Neuron (in vitro differentiated cells): ENCODE measurements around the gene KDM8.

Experiments
- H2AFZ ChIP-seq: one replicate; pipeline ENCODE4 v1.6.1; 2013; ENCODE audit warnings: low read depth, mild to moderate bottlenecking, inconsistent platforms, low read length, moderate library complexity
- H3K27me3 ChIP-seq: one replicate; pipeline ENCODE4 v1.6.1; 2013; ENCODE audit warnings: low read length; ENCODE audit not compliant: insufficient read depth
- H3K36me3 ChIP-seq: one replicate; pipeline ENCODE4 v1.6.1; 2013; ENCODE audit warnings: low read length; ENCODE audit not compliant: insufficient read depth
- H3K4me1 ChIP-seq: one replicate; pipeline ENCODE4 v1.6.1; 2013; ENCODE audit warnings: low read length; ENCODE audit not compliant: insufficient read depth
- H3K4me3 ChIP-seq: 2 replicates; pipeline ENCODE4 v1.5.1; 2013; ENCODE audit warnings: mild to moderate bottlenecking, low read length, moderate library complexity
- H3K9me3 ChIP-seq: one replicate; pipeline ENCODE4 v1.6.1; 2013; ENCODE audit warnings: low read length

The KDM8 gene

DNA sequence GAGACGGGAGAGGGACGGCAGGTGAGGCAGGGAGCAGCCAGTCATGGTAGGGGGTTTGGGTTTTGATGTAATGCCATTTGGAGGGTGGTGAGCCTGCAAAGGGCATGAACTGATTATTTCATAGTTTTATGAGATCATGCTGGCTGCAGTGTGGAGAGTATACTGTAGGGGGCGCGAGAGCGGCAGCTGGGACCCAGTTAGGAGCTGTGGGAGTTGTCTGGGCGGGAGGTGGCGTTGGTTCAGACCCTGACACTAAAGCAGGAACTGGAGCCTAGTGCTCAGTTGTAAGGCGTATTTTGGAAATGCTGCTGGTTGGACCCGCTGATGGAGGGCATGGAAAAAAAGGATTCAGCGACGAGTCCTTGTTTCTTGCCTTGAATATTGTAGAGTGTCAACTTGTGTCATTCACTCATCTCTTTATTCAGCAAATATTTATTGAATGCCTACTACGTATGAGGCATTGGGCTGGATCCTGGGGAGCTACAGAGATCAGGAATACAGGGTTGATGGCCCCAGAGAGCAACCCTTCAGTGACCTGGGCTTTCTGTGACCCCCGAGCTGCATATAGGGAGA lies 23.7 kb upstream of the KDM8 start:
- Histone ChIP-seq H3K4me1 (no peaks in the 10 kb centered on the region), H3K36me3 (no peaks in the 10 kb centered on the region), H3K9me3 (no peaks in the 10 kb centered on the region), H2AFZ (no peak overlapping the region), H3K27me3 (no peaks in the 10 kb centered on the region), H3K4me3 (no peak overlapping the region)

DNA sequence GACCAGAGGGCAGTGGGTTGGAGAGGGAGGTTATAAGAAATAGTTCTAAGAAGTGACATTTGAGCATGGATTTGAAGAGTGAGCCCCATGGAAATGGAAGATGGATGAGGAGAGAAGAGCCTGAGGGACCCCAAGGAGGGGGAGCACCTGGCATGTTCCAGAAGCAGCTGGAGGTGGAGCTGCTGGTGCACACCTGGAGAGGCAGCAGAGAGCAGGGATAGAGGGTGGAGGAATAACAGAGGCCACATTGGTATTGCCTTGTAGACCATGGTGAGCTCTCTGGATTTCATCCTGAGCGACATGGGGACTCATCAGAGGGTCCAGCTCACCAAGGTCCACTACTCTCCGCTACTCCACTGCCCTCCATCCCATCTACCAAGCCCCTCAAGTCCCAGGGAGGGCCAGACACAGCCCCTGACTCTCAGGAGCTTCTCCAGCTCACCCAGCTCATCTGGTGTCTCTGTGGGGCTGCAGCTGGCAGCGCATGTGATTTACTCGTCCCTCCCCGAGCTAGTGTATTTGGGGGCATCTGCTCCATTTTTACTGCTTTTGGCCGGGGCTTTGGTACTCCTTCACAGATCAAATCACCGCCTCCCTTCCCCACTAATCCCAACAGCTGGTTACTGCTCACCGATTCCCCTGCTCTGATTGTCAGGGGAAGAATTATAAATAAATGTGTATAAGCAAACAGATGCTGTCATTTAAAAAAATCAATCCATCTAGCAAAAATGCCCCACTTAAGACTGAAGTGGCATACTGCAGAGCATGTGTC lies 22.1 kb upstream of the KDM8 start:
- Histone ChIP-seq H3K27me3 (no peaks in the 10 kb centered on the region), H2AFZ (no peak overlapping the region), H3K4me3 (no peak overlapping the region), H3K36me3 (no peaks in the 10 kb centered on the region), H3K9me3 (no peaks in the 10 kb centered on the region), H3K4me1 (no peaks in the 10 kb centered on the region)

DNA sequence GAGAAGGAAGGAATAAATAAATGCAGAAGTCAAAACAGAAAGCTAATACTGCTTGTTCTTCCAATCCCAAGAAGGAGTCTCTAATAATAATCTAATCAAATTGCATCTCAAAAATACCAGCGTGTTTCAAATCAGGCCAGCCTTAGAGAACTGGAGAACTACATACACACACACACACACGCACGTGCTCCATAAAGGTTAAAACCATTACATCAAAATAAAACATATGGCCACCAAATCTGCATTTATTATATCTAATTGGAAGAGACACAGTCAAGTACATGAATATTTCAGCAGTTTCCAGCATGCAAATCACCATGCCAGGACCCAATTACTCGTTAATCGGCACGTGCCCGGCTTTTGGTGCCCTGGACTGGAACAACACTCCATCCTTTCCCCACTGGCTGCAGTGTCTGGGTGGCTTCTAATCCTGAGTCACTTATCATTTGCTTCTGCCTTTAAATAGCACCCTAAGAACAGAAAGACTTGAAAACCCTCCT lies 20.4 kb upstream of the KDM8 start:
- Histone ChIP-seq H3K9me3 (no peaks in the 10 kb centered on the region), H3K4me3 (no peak overlapping the region), H3K27me3 (no peaks in the 10 kb centered on the region), H3K36me3 (no peaks in the 10 kb centered on the region), H3K4me1 (no peaks in the 10 kb centered on the region), H2AFZ (no peak overlapping the region)

DNA sequence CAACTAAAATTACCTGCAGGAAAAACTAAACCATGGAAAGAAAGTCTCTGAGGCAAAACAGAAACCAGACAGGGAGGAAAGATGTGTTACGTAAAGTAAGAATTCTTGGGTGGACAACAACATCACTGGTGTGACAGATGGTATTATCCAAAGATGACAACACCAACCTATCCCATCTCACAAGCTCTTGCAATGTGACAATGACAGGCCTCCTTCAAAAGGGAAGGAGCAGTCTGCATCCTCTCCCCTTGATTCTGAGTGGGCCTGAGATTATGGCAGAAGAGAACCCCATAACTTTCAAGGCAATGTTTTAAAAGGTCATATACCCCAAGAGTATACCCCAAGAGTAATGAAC lies 17.6 kb upstream of the KDM8 start:
- no peaks in the 10 kb centered on the region for H3K9me3 ChIP-seq
- no peak overlapping the region for H2AFZ ChIP-seq
- H3K27me3 ChIP-seq: peaks cover 4% of the 10 kb centered on the region
- H3K36me3 ChIP-seq: no peaks in the 10 kb centered on the region
- no peak overlapping the region for H3K4me3 ChIP-seq
- no peaks in the 10 kb centered on the region for H3K4me1 ChIP-seq

DNA sequence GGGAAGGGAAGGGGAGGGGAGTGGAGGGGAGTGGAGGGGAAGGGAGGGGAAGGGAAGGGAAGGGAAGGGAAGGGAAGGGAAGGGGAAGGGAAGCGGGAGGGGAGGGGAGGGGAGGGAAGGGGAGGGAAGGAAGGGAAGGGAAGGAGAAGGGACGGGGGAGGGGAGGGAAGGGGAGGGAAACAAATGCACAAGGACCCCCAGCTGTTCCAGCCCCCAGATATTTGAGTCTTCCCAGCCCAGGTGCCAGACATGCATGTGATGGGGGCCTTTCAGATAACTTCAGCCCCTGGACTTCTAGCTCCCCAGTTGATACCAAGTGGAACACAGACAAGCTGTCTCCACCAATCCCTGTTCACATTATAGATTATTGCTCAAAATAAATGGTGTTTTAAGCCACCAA lies 14.7 kb upstream of the KDM8 start:
- Histone ChIP-seq H3K9me3 (no peaks in the 10 kb centered on the region), H3K36me3 (no peaks in the 10 kb centered on the region), H3K27me3 (peaks cover 4% of the 10 kb centered on the region), H3K4me3 (no peak overlapping the region), H3K4me1 (no peaks in the 10 kb centered on the region), H2AFZ (no peak overlapping the region)

DNA sequence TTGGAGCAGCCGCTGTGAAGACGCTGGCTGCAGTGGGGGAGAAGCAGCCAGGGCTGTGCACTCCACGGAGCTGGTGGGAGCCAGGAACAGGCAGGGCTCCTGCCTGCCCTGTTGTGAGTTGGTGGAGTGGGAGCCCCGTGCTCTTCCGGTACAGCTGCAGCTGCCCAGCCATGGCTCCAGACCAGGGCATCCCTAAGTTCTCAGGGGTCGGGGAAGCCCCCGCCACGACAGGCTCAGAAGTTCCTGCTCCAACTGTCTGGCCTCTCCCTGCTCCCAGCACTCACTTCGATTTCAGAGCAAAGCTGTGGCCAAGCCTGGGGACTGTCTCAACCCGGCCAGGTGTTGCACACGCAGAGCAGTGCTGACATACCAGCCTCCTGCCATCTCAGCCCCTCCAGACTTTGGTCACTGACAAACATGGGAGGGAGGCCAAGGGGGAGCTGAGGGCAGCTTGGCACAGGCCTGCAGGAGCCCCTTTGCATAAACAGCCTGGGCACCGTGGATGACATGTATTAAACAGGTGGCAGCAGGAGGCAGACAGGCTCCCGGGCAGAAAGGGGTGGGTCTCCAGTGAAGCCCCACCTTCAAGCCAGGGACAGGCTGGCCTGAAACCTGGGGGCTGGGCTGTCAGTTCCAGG lies 13.9 kb upstream of the KDM8 start:
- Histone ChIP-seq H3K27me3 (peaks cover 4% of the 10 kb centered on the region), H3K9me3 (no peaks in the 10 kb centered on the region), H3K4me1 (no peaks in the 10 kb centered on the region), H3K36me3 (no peaks in the 10 kb centered on the region), H3K4me3 (no peak overlapping the region), H2AFZ (no peak overlapping the region)

DNA sequence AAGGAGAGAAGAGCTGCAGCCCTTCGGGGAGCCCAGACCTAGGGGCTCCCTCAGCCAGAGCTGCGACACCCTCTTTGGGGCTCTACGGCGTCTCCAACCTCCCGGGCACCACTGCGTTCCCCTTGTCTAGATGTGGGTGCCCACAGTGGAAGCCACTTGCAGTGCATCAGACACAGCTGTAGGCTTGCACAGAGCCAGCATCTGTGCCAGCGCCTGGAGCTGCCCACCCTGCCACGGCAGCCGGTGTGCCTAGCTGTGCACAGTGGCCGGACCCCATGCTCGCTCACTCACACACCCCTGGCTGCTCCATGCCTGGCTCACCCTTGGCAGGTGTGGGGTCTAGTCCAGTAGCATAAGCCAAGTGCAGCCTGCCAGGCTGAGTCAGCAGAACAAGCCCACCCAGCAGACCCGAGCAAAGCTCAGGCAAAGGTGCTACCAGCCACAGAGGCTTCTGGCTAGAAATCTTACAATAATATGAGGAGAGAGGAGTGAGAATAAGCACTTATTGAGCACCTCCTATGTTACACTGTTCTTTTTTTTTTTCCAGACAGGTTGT lies 12.9 kb upstream of the KDM8 start:
- Histone ChIP-seq H3K4me1 (no peaks in the 10 kb centered on the region), H3K36me3 (no peaks in the 10 kb centered on the region), H3K27me3 (peaks cover 4% of the 10 kb centered on the region)

DNA sequence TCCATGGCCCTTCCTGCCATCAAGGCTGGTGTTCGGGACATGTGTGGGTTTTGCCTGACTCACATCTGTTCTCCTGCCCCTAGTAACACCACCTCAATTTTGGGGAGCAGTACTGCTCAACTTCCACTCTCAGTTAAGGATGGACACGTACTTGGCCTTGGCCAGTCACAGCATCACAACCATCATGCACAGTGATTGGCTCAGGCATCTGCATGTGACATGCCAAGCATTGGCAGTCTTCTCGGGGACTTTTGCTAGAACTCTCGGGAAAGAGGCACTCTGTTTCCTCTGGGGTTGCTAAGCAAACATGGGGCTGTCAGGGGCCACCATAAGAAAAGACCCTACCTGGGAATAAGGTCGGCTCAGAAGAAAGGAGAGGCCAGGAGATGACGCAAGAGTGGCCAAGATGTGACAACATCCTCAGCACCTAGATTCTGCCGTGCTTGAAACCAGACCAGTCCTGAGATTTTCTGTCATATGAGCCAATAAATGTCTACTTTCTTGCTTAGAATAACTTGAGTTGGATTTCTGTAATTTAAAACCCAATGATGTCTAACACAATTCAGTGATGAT lies 11.9 kb upstream of the KDM8 start:
- H3K36me3 ChIP-seq: no peaks in the 10 kb centered on the region
- H3K4me3 ChIP-seq: no peak overlapping the region
- peaks cover 4% of the 10 kb centered on the region for H3K27me3 ChIP-seq
- no peaks in the 10 kb centered on the region for H3K9me3 ChIP-seq
- H2AFZ ChIP-seq: no peak overlapping the region
- no peaks in the 10 kb centered on the region for H3K4me1 ChIP-seq

More for the DNA sequence above, 12.9 kb upstream of the KDM8 start:
- no peaks in the 10 kb centered on the region for H3K9me3 ChIP-seq
- H2AFZ ChIP-seq: no peak overlapping the region
- H3K4me3 ChIP-seq: no peak overlapping the region

DNA sequence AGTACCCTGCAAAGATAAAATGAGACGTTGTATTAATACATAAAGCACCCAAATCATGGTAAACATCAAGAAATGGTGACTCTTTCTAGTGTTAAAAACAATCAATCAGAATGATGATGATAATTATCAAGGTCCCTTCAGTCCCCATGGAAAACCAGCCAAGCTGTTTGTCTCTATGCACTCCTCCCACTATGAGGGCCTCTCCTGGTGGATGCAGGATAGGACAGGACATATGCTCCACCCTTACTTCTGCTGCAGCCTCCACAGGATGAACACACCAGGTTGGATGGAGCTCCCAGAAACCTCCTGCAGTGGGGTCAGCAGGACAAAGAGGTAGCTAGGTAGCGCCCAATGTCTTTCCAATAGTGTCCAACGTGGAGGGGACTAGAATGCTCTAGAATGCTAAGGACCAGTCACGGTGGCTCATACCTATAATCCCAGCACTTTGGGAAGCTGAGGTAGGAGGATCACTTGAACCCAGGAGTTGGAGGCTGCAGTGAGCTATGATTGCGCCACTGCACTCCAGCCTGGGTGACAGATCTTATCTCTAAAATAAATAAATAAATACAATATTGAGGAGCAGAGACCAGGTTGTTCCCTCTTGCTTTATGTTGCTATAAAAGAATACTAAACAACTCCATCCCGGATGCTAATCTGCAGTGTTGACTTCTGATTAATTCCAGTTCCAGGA lies 9.9 kb upstream of the KDM8 start:
- Histone ChIP-seq H3K36me3 (no peaks in the 10 kb centered on the region), H3K27me3 (peaks cover 4% of the 10 kb centered on the region), H3K4me1 (no peaks in the 10 kb centered on the region), H2AFZ (no peak overlapping the region), H3K9me3 (no peaks in the 10 kb centered on the region), H3K4me3 (no peak overlapping the region)

DNA sequence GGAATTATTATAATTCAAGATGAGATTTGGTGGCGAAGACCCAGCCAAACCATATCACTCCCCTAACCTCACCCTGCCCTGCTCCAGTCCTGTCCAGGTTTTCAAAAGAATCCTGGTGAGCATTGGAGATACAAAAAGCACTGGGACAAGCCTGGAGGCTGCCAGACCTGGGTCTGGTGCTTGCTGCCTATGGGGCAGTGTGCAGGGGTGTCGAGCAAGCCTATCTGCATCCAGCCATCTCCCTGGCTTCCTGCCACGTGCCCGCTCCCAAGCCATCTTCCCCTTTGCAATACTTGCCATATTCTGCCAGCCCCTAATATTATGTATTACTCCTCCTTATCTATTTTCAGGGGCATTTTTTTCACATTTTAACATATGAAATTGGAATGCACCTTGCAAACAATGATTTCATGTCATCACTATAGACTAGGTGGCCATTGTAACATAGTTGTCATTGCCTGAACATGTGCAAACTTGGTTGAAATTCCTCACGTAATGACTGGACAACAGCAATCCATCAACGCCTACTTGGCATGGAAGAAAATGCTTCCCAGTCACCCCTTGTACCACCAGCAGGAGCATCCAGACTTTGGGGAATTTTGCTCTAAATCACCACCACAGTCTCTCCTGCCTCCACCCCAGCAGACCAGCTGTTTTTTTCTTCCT lies 8.1 kb upstream of the KDM8 start:
- no peaks in the 10 kb centered on the region for H3K9me3 ChIP-seq
- no peaks in the 10 kb centered on the region for H3K36me3 ChIP-seq
- no peak overlapping the region for H2AFZ ChIP-seq
- H3K4me3 ChIP-seq: no peak overlapping the region
- H3K4me1 ChIP-seq: no peaks in the 10 kb centered on the region
- H3K27me3 ChIP-seq: no peaks in the 10 kb centered on the region

DNA sequence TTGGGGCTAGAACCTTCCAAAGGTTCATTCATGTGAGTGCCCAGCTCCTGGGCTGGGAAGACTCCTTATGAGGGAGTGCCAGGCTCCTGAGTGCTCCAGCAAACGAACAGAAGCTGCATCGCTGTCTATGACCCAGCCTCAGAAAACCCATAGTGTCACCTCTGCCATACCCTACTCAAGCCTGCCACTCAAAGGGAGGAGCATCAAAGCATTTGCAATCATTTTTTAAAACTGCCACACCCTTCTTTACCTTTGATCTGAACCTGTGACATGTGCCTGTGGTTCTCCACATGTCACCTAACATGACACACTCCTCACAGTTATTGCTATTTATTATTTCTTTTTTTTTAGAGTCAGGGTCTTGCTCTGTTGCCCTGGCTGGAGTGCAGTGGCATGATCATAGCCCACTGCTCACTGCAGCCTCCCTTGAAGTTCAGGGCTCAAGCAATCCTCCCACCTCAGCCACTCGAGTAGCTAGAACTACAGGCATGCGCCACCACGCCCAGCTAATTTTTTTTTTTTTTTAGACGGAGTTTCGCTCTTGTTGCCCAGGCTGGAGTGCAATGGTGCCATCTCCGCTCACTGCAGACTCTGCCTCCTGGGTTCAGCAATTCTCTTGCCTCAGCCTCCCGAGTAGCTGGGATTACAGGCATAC lies 7.3 kb upstream of the KDM8 start:
- H2AFZ ChIP-seq: no peak overlapping the region
- H3K4me3 ChIP-seq: no peak overlapping the region
- no peaks in the 10 kb centered on the region for H3K4me1 ChIP-seq
- H3K9me3 ChIP-seq: no peaks in the 10 kb centered on the region
- no peaks in the 10 kb centered on the region for H3K27me3 ChIP-seq
- no peaks in the 10 kb centered on the region for H3K36me3 ChIP-seq

DNA sequence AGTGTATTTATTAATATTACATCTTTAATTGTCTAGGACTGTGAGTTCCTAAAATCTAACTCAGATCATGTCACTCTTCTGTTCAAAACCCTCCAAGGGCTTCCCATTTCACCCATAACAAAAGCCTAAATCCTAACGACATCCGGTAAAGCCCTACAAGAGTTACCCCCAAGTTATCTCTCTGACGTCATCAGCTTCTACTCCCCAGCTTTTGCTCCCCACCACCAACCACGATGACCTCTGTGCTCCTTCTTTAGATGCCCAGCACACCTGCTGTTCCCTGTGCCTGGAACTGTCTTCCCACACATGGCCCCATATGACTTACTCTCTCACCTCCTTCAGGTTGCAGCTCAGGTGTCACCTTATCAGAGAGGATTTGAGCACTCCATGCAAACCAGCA lies 6.3 kb upstream of the KDM8 start:
- Histone ChIP-seq H2AFZ (no peak overlapping the region), H3K9me3 (no peaks in the 10 kb centered on the region), H3K36me3 (no peaks in the 10 kb centered on the region), H3K4me1 (no peaks in the 10 kb centered on the region), H3K27me3 (no peaks in the 10 kb centered on the region), H3K4me3 (no peak overlapping the region)
